SK-N-MC (cell line): ENCODE measurements around the gene TXNDC16.

Source experiments
- DNase-seq: peaks from one replicate; pipeline ENCODE4 v3.0.0-alpha.2; 2011; ENCODE audit warnings: low read depth, low spot score
- H3K27ac ChIP-seq: fragments of 200-600 bp; sonication (generic); 2 replicates; pipeline ENCODE4 v1.5.1; 2016; ENCODE audit warnings: mixed run types
- H3K36me3 ChIP-seq: fragments of 200-600 bp; sonication (generic); 2 replicates; pipeline ENCODE4 v1.6.1; 2017; ENCODE audit warnings: antibody characterized with exemption, low read length, mixed read lengths; ENCODE audit not compliant: insufficient read depth
- H3K4me3 ChIP-seq: fragments of 200-600 bp; sonication (generic); 2 replicates; pipeline ENCODE4 v1.5.1; 2016
- H3K9ac ChIP-seq: fragments of 200-600 bp; sonication (generic); 2 replicates; pipeline ENCODE4 v1.8.0; 2017; ENCODE audit warnings: mixed run types, mixed read lengths; ENCODE audit not compliant: insufficient read length
- H3K9me3 ChIP-seq: fragments of 200-600 bp; sonication (generic); 2 replicates; pipeline ENCODE4 v1.6.1; 2017; ENCODE audit warnings: low read depth, mild to moderate bottlenecking, antibody characterized with exemption, low read length, moderate library complexity, mixed read lengths
- EZH2 ChIP-seq: fragments of 200-600 bp; sonication (generic); IDR thresholded peaks from one replicate; pipeline ENCODE4 v1.6.1; 2017; ENCODE audit warnings: antibody characterized with exemption
- FOXP2 ChIP-seq: optimal IDR thresholded peaks from 2 replicates; pipeline ENCODE3; 2011; ENCODE audit warnings: mild to moderate bottlenecking, moderate library complexity; ENCODE audit not compliant: insufficient read depth; ENCODE audit errors: extremely low read length, control extremely low read depth
- POLR2AphosphoS5 ChIP-seq: IDR thresholded peaks from 2 replicates; pipeline ENCODE4 v1.6.1; 2012; ENCODE audit warnings: mild to moderate bottlenecking, low read depth, low read length, borderline replicate concordance

The TXNDC16 gene

DNA sequence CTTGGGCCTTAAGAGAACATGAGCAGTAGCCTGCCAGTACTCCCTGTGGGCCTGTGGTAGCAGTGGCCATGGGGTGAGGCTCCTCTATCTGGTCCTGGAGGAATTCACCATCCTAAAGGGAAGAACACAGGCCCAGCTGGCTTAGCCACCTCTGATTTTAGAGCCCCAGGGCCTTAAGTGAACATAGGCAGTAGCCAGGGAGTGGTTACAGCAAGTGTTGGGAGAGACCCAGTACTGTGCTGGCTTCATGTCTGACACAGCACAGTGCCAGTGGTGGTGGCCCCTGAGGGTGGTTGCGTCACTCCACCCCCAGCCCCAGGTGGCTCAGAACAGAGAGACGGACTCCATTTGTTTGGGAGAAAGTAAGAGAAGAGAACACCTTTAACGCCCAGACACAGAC lies 105.1 kb downstream of the TXNDC16 start:
- no peak overlapping the region for H3K4me3 ChIP-seq
- TF ChIP-seq FOXP2: no peak
- no peak for TF ChIP-seq POLR2AphosphoS5
- no peak for TF ChIP-seq EZH2
- no peak for DNase-seq
- H3K27ac ChIP-seq: no peak overlapping the region
- no peaks in the 10 kb centered on the region for H3K36me3 ChIP-seq
- no peaks in the 10 kb centered on the region for H3K9me3 ChIP-seq
- no peak overlapping the region for H3K9ac ChIP-seq

- Histone ChIP-seq H3K4me3 (no peak overlapping the region), H3K9ac (no peak overlapping the region), H3K9me3 (no peaks in the 10 kb centered on the region), H3K36me3 (no peaks in the 10 kb centered on the region), H3K27ac (no peak overlapping the region)
- TF ChIP-seq FOXP2: no peak
- TF ChIP-seq POLR2AphosphoS5: no peak
- TF ChIP-seq EZH2: no peak
- DNase-seq: no peak
These were observed 106.0 kb downstream of the TXNDC16 start for GRCh38 chr14:52446355-52446754.

- Histone ChIP-seq H3K36me3 (no peaks in the 10 kb centered on the region), H3K27ac (no peak overlapping the region), H3K4me3 (no peak overlapping the region), H3K9ac (no peak overlapping the region), H3K9me3 (no peaks in the 10 kb centered on the region)
- no peak for TF ChIP-seq EZH2
- TF ChIP-seq POLR2AphosphoS5: no peak
- no peak for TF ChIP-seq FOXP2
- DNase-seq: no peak
These were observed 108.8 kb downstream of the TXNDC16 start for GRCh38 chr14:52443506-52443905.

GRCh38 chr14:52442602-52443001 lies 109.7 kb downstream of the TXNDC16 start:
- Histone ChIP-seq H3K27ac (no peak overlapping the region), H3K4me3 (no peak overlapping the region), H3K36me3 (no peaks in the 10 kb centered on the region), H3K9ac (no peak overlapping the region), H3K9me3 (no peaks in the 10 kb centered on the region)
- DNase-seq: no peak
- TF ChIP-seq EZH2: no peak
- TF ChIP-seq POLR2AphosphoS5: no peak
- no peak for TF ChIP-seq FOXP2

DNA sequence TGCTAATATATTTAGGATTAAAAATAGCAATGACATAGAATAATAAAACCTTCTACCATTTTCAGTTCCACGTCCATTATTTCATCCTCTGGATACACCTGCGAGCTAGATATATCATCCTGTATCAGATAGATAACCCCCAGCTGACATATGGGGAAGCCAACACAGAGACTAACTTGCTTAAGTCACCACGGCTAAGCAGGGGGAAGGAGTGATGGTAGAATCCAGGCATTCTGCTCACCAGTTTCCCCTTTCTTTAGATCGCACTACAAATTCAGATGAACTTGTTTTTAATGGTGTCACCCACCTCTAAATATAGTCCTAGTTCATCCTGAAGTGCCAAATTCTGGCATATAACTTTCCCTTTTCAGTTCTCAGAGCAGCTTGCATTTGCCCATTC lies 110.1 kb downstream of the TXNDC16 start:
- no peak overlapping the region for H3K4me3 ChIP-seq
- TF ChIP-seq EZH2 (no peak), POLR2AphosphoS5 (no peak), FOXP2 (no peak)
- H3K27ac ChIP-seq: no peak overlapping the region
- no peak for DNase-seq
- no peaks in the 10 kb centered on the region for H3K9me3 ChIP-seq
- no peak overlapping the region for H3K9ac ChIP-seq
- H3K36me3 ChIP-seq: no peaks in the 10 kb centered on the region

DNA sequence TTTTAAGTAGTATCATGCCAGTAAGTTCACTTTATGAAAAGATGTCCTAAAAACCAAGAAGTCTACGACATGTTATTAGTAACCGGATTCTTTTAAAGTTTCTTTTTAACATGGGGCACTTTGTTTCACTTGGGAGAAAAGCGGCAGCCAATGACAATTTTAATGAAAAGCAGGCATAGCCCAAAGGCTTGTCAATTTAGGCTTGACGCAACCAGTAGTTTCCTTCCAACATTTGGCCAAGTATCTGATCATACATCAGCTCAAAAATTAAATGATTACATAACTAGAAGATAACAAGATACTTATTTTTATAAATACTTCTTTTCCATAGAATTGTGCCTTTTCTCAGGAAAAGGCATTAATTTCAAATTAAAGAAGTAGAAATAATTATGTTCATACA lies 112.8 kb downstream of the TXNDC16 start:
- H3K36me3 ChIP-seq: no peaks in the 10 kb centered on the region
- H3K27ac ChIP-seq: no peak overlapping the region
- H3K9ac ChIP-seq: no peak overlapping the region
- TF ChIP-seq POLR2AphosphoS5 (no peak), FOXP2 (no peak), EZH2 (no peak)
- no peak overlapping the region for H3K4me3 ChIP-seq
- no peak for DNase-seq
- no peaks in the 10 kb centered on the region for H3K9me3 ChIP-seq

DNA sequence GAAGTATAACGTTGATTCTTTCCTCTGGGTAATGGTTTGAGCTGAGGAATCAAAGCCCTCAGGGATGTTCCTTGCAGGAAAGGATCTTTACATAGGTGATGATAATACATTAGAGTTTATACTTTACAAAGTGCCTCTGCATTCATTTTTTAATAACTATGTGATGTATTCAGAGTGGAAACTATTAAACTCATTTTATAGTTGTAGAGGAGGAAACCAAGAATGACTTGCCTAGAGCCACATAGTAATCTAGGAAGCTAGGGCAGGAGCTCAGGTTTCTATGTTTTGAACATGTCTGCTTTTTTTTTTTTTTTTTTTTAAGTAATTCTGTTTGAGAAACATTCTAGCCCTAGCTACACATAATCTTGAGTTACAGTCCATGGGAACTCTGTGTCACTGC lies 117.3 kb downstream of the TXNDC16 start:
- no peak for DNase-seq
- no peaks in the 10 kb centered on the region for H3K36me3 ChIP-seq
- no peak for TF ChIP-seq EZH2
- no peak for TF ChIP-seq POLR2AphosphoS5
- TF ChIP-seq FOXP2: no peak
- H3K27ac ChIP-seq: no peak overlapping the region
- H3K9me3 ChIP-seq: no peaks in the 10 kb centered on the region
- H3K9ac ChIP-seq: no peak overlapping the region
- no peak overlapping the region for H3K4me3 ChIP-seq

DNA sequence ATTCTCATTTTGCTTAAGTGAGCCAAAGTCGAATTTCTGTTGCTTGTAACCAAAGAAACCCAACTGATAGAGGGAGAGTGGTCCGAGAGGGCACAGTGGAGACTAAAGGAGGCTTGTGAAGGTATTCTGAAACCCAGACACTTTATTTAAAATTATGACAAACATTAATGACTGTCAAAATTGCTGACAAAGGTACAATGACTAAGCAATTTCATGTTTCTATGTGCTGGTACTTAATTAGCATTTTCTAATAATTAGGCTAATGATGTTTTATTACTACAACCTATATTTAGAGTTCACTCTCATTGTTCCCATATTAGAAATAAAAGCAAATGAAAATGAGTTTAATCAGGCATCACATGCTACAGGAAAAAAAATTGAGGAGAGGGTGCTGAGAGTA lies 121.8 kb downstream of the TXNDC16 start:
- DNase-seq: no peak
- Histone ChIP-seq H3K4me3 (no peak overlapping the region), H3K9ac (no peak overlapping the region), H3K9me3 (no peaks in the 10 kb centered on the region), H3K36me3 (no peaks in the 10 kb centered on the region), H3K27ac (no peak overlapping the region)
- no peak for TF ChIP-seq POLR2AphosphoS5
- no peak for TF ChIP-seq EZH2
- no peak for TF ChIP-seq FOXP2

- H3K9ac ChIP-seq: no peak overlapping the region
- no peaks in the 10 kb centered on the region for H3K36me3 ChIP-seq
- DNase-seq: no peak
- H3K9me3 ChIP-seq: no peaks in the 10 kb centered on the region
- no peak overlapping the region for H3K4me3 ChIP-seq
- TF ChIP-seq FOXP2: no peak
- H3K27ac ChIP-seq: no peak overlapping the region
These were observed 122.9 kb downstream of the TXNDC16 start for GRCh38 chr14:52429451-52429850.

DNA sequence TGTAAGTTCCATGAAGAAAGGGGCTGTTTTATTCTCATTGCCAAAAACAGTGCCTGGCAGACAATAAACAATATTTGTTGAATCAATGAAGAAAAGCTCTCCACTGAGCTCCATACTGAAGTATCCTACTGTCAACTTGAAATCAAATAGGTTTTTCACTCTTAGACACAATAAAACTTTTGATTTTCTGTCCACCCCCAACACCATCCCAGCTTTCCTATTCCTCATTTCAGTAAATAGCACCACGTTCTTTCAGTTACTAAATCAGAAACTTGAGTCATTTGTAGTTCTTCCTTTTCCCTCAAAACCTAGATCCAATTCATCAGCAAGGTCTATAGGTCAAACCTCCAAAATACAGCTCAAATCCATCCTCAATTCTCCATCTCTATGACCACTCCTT lies 124.8 kb downstream of the TXNDC16 start:
- DNase-seq: no peak
- Histone ChIP-seq H3K36me3 (no peaks in the 10 kb centered on the region), H3K9me3 (no peaks in the 10 kb centered on the region), H3K9ac (no peak overlapping the region), H3K4me3 (no peak overlapping the region), H3K27ac (no peak overlapping the region)
- TF ChIP-seq EZH2: no peak
- no peak for TF ChIP-seq POLR2AphosphoS5
- TF ChIP-seq FOXP2: no peak
